Measurements from ENCODE around the gene PIH1D1. TPM values are rescaled to one million over a fixed set of nuclear protein-coding genes. Genes with fewer than 3 reads are reported as not detected.
A peak's percentile ranks its signal among the peaks of the same experiment; 100 is the strongest.
"Not testable (repeated sequence)": the region's sequence is repeated elsewhere in the genome, so short reads cannot be mapped to it uniquely, and the experiment has no call there.

PIH1D1 gene
- total RNA-seq, 1 experiment from 2014 or later, result 163 TPM

GRCh38 chr19:49465371-49465770 is 13.8 kb upstream of the PIH1D1 start:
- peaks cover 21% of the 10 kb centered on the region for H3K4me1 ChIP-seq (ENCODE audit: low read length)
- H3K4me2 ChIP-seq (ENCODE audit: low read depth, low read length, poor library complexity, severe bottlenecking), result no peak overlapping the region
- H3K4me3 ChIP-seq (ENCODE audit: low read length), result no peak overlapping the region
- DNase-seq, result peak; percentile 63
- H3K79me2 ChIP-seq (ENCODE audit: low read length), result no peaks in the 10 kb centered on the region
- H3K9me3 ChIP-seq (ENCODE audit: low read length), result no peaks in the 10 kb centered on the region
- H4K20me1 ChIP-seq (ENCODE audit: insufficient read depth, low read depth, low read length), result no peaks in the 10 kb centered on the region
- H3K27me3 ChIP-seq (ENCODE audit: low read length), result no peaks in the 10 kb centered on the region
- H3K27ac ChIP-seq (ENCODE audit: low read length), result no peak overlapping the region
- H2AFZ ChIP-seq (ENCODE audit: low read length), result no peak overlapping the region
- no peak overlapping the region for H3K9ac ChIP-seq (ENCODE audit: low read length)
- peaks cover 23% of the 10 kb centered on the region for H3K36me3 ChIP-seq (ENCODE audit: insufficient read depth, low read length)
- H3K9me2 ChIP-seq (replicated peaks; ENCODE audit: insufficient read depth, low read length), result no peaks in the 10 kb centered on the region

GRCh38 chr19:49463960-49464740 is 12.5 kb upstream of the PIH1D1 start:
- Histone ChIP-seq H3K27me3 (ENCODE audit: low read length) (no peaks in the 10 kb centered on the region), H3K9me2 (replicated peaks; ENCODE audit: insufficient read depth, low read length) (no peaks in the 10 kb centered on the region), H3K4me2 (ENCODE audit: low read depth, low read length, poor library complexity, severe bottlenecking) (no peak overlapping the region), H2AFZ (ENCODE audit: low read length) (no peak overlapping the region), H3K79me2 (ENCODE audit: low read length) (no peaks in the 10 kb centered on the region), H3K9me3 (ENCODE audit: low read length) (no peaks in the 10 kb centered on the region), H4K20me1 (ENCODE audit: insufficient read depth, low read depth, low read length) (no peaks in the 10 kb centered on the region), H3K36me3 (ENCODE audit: insufficient read depth, low read length) (peaks cover 28% of the 10 kb centered on the region), H3K9ac (ENCODE audit: low read length) (no peak overlapping the region), H3K4me1 (ENCODE audit: low read length) (peaks cover 12% of the 10 kb centered on the region), H3K27ac (ENCODE audit: low read length) (no peak overlapping the region), H3K4me3 (ENCODE audit: low read length) (no peak overlapping the region)
- DNase-seq, result no peak

- Histone ChIP-seq H3K9ac (ENCODE audit: low read length) (no peak overlapping the region), H3K36me3 (ENCODE audit: insufficient read depth, low read length) (peaks cover 28% of the 10 kb centered on the region), H3K27ac (ENCODE audit: low read length) (no peak overlapping the region), H3K4me3 (ENCODE audit: low read length) (no peak overlapping the region), H3K4me1 (ENCODE audit: low read length) (no peaks in the 10 kb centered on the region), H4K20me1 (ENCODE audit: insufficient read depth, low read depth, low read length) (no peaks in the 10 kb centered on the region), H3K79me2 (ENCODE audit: low read length) (no peaks in the 10 kb centered on the region), H3K4me2 (ENCODE audit: low read depth, low read length, poor library complexity, severe bottlenecking) (no peak overlapping the region), H3K9me2 (replicated peaks; ENCODE audit: insufficient read depth, low read length) (no peaks in the 10 kb centered on the region), H3K9me3 (ENCODE audit: low read length) (no peaks in the 10 kb centered on the region), H2AFZ (ENCODE audit: low read length) (no peak overlapping the region), H3K27me3 (ENCODE audit: low read length) (no peaks in the 10 kb centered on the region)
- DNase-seq, result no peak
These were observed 10.9 kb upstream of the PIH1D1 start for GRCh38 chr19:49462492-49462891.

- Histone ChIP-seq H3K4me1 (ENCODE audit: low read length) (no peaks in the 10 kb centered on the region), H3K36me3 (ENCODE audit: insufficient read depth, low read length) (peaks cover 28% of the 10 kb centered on the region), H3K9me3 (ENCODE audit: low read length) (no peaks in the 10 kb centered on the region), H3K9ac (ENCODE audit: low read length) (no peak overlapping the region), H4K20me1 (ENCODE audit: insufficient read depth, low read depth, low read length) (no peaks in the 10 kb centered on the region), H3K4me3 (ENCODE audit: low read length) (no peak overlapping the region), H3K79me2 (ENCODE audit: low read length) (no peaks in the 10 kb centered on the region), H3K9me2 (replicated peaks; ENCODE audit: insufficient read depth, low read length) (no peaks in the 10 kb centered on the region), H3K27ac (ENCODE audit: low read length) (no peak overlapping the region), H2AFZ (ENCODE audit: low read length) (no peak overlapping the region), H3K4me2 (ENCODE audit: low read depth, low read length, poor library complexity, severe bottlenecking) (no peak overlapping the region), H3K27me3 (ENCODE audit: low read length) (no peaks in the 10 kb centered on the region)
- no peak for DNase-seq
These were observed 10.0 kb upstream of the PIH1D1 start for GRCh38 chr19:49461656-49462055.

- H3K27ac ChIP-seq (ENCODE audit: low read length); H3K9me2 ChIP-seq (replicated peaks; ENCODE audit: insufficient read depth, low read length); H4K20me1 ChIP-seq (ENCODE audit: insufficient read depth, low read depth, low read length); H3K79me2 ChIP-seq (ENCODE audit: low read length); H2AFZ ChIP-seq (ENCODE audit: low read length); H3K9me3 ChIP-seq (ENCODE audit: low read length); H3K9ac ChIP-seq (ENCODE audit: low read length); H3K4me1 ChIP-seq (ENCODE audit: low read length); DNase-seq; H3K4me2 ChIP-seq (ENCODE audit: low read depth, low read length, poor library complexity, severe bottlenecking); H3K4me3 ChIP-seq (ENCODE audit: low read length); H3K27me3 ChIP-seq (ENCODE audit: low read length): not testable (repeated sequence)
- peaks cover 32% of the 10 kb centered on the region for H3K36me3 ChIP-seq (ENCODE audit: insufficient read depth, low read length)
These were observed 9.5 kb upstream of the PIH1D1 start for GRCh38 chr19:49461130-49461529.

- H3K9me3 ChIP-seq (ENCODE audit: low read length), result no peaks in the 10 kb centered on the region
- H4K20me1 ChIP-seq (ENCODE audit: insufficient read depth, low read depth, low read length), result no peaks in the 10 kb centered on the region
- no peaks in the 10 kb centered on the region for H3K9me2 ChIP-seq (replicated peaks; ENCODE audit: insufficient read depth, low read length)
- H3K27me3 ChIP-seq (ENCODE audit: low read length), result no peaks in the 10 kb centered on the region
- no peak for DNase-seq
- no peak overlapping the region for H3K9ac ChIP-seq (ENCODE audit: low read length)
- H3K36me3 ChIP-seq (ENCODE audit: insufficient read depth, low read length), result peaks cover 24% of the 10 kb centered on the region
- no peak overlapping the region for H3K4me2 ChIP-seq (ENCODE audit: low read depth, low read length, poor library complexity, severe bottlenecking)
- peaks cover 3% of the 10 kb centered on the region for H3K4me1 ChIP-seq (ENCODE audit: low read length)
- H3K27ac ChIP-seq (ENCODE audit: low read length), result no peak overlapping the region
- no peak overlapping the region for H3K4me3 ChIP-seq (ENCODE audit: low read length)
- H2AFZ ChIP-seq (ENCODE audit: low read length), result no peak overlapping the region
- peaks cover 18% of the 10 kb centered on the region for H3K79me2 ChIP-seq (ENCODE audit: low read length)
These were observed 7.8 kb upstream of the PIH1D1 start for GRCh38 chr19:49459388-49459787.

GRCh38 chr19:49458567-49458903 is 6.9 kb upstream of the PIH1D1 start:
- Histone ChIP-seq H3K4me3 (ENCODE audit: low read length) (no peak overlapping the region), H3K4me1 (ENCODE audit: low read length) (peaks cover 12% of the 10 kb centered on the region), H3K9me3 (ENCODE audit: low read length) (no peaks in the 10 kb centered on the region), H3K4me2 (ENCODE audit: low read depth, low read length, poor library complexity, severe bottlenecking) (no peak overlapping the region), H3K79me2 (ENCODE audit: low read length) (peaks cover 27% of the 10 kb centered on the region), H3K36me3 (ENCODE audit: insufficient read depth, low read length) (peaks cover 17% of the 10 kb centered on the region), H3K9me2 (replicated peaks; ENCODE audit: insufficient read depth, low read length) (no peaks in the 10 kb centered on the region), H3K27me3 (ENCODE audit: low read length) (no peaks in the 10 kb centered on the region), H3K27ac (ENCODE audit: low read length) (no peak overlapping the region), H2AFZ (ENCODE audit: low read length) (no peak overlapping the region), H3K9ac (ENCODE audit: low read length) (no peak overlapping the region), H4K20me1 (ENCODE audit: insufficient read depth, low read depth, low read length) (no peaks in the 10 kb centered on the region)
- no peak for DNase-seq

- DNase-seq, result no peak
- Histone ChIP-seq H3K9me3 (ENCODE audit: low read length) (no peaks in the 10 kb centered on the region), H2AFZ (ENCODE audit: low read length) (no peak overlapping the region), H3K4me2 (ENCODE audit: low read depth, low read length, poor library complexity, severe bottlenecking) (no peak overlapping the region), H3K4me1 (ENCODE audit: low read length) (peaks cover 22% of the 10 kb centered on the region), H3K27ac (ENCODE audit: low read length) (no peak overlapping the region), H3K9me2 (replicated peaks; ENCODE audit: insufficient read depth, low read length) (no peaks in the 10 kb centered on the region), H3K9ac (ENCODE audit: low read length) (no peak overlapping the region), H3K79me2 (ENCODE audit: low read length) (peaks cover 30% of the 10 kb centered on the region), H3K27me3 (ENCODE audit: low read length) (no peaks in the 10 kb centered on the region), H4K20me1 (ENCODE audit: insufficient read depth, low read depth, low read length) (no peaks in the 10 kb centered on the region), H3K4me3 (ENCODE audit: low read length) (no peak overlapping the region), H3K36me3 (ENCODE audit: insufficient read depth, low read length) (peaks cover 17% of the 10 kb centered on the region; the same call in 1 of the 2 replicates)
These were observed 4.7 kb upstream of the PIH1D1 start for GRCh38 chr19:49456326-49456725.
